ENCODE results near the gene GLB1L.

GLB1L gene

GRCh38 chr2:219245148-219245898, at the start of gene GLB1L, which contains the start of gene STK16:
GLB1L (minus strand) TSS chr2:219245444; CDS start chr2:219243573, 1,871 bp downstream.
STK16 (plus strand) TSS chr2:219245479; CDS start chr2:219246000, 521 bp downstream.
- Histone ChIP-seq H2AFZ (ENCODE audit: low read depth, low read length, severe bottlenecking) (peak within 1 kb of the TSS; percentile 93), H3K27ac (ENCODE audit: low read depth, low read length) (peak within 1 kb of the TSS; percentile 38), H3K9ac (ENCODE audit: low read length) (peak within 1 kb of the TSS; percentile 85)

DNA sequence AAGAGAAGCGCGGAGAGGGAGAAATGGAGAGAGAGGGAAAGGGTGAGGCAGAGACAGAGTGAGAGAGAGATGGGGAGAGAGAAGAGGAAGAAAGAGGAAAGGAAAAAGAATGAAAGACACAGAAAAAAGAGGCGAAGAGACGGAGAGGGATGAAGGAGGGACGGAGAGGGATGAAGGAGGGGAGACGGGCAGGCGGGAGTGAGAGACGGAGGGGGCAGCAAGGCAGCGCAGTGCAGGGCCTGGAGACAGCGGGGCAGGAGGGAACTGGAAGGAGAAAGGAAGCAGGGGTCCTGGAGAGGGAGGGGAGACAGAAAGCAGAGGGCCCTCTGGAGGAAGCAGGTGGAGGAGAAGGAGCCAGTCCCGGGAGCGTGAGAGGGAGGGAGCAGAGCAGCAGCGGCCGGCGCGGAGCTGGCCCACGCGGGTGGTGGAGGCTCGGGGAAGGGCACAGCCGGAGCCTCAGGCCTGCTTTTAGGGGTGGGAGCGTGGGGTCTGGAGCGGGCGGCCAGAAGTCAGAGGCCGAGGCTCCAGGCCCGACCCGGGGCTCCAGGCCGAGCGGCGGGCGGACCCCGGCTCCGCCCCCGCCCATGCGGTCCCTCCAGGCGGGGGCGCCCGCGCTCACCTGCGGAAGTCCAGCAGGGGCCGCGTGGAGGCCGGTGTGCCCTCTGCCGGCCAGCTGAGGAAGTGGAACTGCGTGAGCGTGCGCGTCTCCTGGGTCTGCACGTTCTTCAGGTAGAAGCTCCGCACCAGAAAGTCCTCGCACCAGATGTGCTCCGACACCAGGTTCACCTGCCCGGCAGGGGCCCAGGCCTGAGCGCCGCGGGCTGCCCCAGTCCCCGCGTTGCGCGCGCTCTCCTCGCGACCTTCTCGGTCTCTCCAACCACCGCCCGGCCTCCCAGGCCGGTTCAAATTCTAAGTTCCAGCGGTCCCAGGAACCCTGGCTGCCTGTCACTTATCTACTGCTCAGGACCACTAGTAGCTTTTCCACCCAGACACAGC, 49.4 kb upstream of the GLB1L start:
- no peaks in the 10 kb centered on the region for H4K20me1 ChIP-seq (ENCODE audit: low read depth, low read length)
- H3F3A ChIP-seq (ENCODE audit: insufficient read depth): no peaks in the 10 kb centered on the region
- H2AFZ ChIP-seq (ENCODE audit: low read depth, low read length, severe bottlenecking): peak overlapping the region; percentile 86
- peak; percentile 97 for TF ChIP-seq CTCF (IDR thresholded peaks at IDR 0.05; ENCODE audit: insufficient read depth, low read length, poor library complexity, severe bottlenecking)
- TF ChIP-seq EZH2phosphoT487 (conservative IDR thresholded peaks at IDR 0.05; ENCODE audit: low read length): no peak
- H3K4me2 ChIP-seq (ENCODE audit: low read depth, low read length, poor library complexity, severe bottlenecking): peak overlapping the region; percentile 57
- H3K27me3 ChIP-seq (ENCODE audit: low read length): no peaks in the 10 kb centered on the region
- peak overlapping the region; percentile 26 for H3K4me3 ChIP-seq (ENCODE audit: insufficient read depth, low read length, poor library complexity, severe bottlenecking)
- no peaks in the 10 kb centered on the region for H3K79me2 ChIP-seq (ENCODE audit: insufficient read depth, low read length)
- H3K9ac ChIP-seq (ENCODE audit: low read length): peak overlapping the region; percentile 54
- no peaks in the 10 kb centered on the region for H3K9me3 ChIP-seq (ENCODE audit: insufficient read depth, low read length)
- H3K9me2 ChIP-seq (replicated peaks; ENCODE audit: insufficient read depth, low read length): no peaks in the 10 kb centered on the region
- H3K36me3 ChIP-seq (ENCODE audit: low read length): no peaks in the 10 kb centered on the region
- no peak overlapping the region for H3K27ac ChIP-seq (ENCODE audit: low read depth, low read length)

More at GRCh38 chr2:219245148-219245898, at the start of gene GLB1L, which contains the start of gene STK16:
- TF ChIP-seq EZH2phosphoT487 (conservative IDR thresholded peaks at IDR 0.05; ENCODE audit: low read length): no peak
- no peak for TF ChIP-seq CTCF (IDR thresholded peaks at IDR 0.05; ENCODE audit: insufficient read depth, low read length, poor library complexity, severe bottlenecking)
- no peaks in the 10 kb centered on the region for H3K9me2 ChIP-seq (replicated peaks; ENCODE audit: insufficient read depth, low read length)
- peaks cover 3% of the 10 kb centered on the region; the same call in 1 of the 2 replicates for H3F3A ChIP-seq (ENCODE audit: insufficient read depth)
- no peaks in the 10 kb centered on the region for H3K9me3 ChIP-seq (ENCODE audit: insufficient read depth, low read length)
- peaks cover 3% of the 10 kb centered on the region; the same call in 1 of the 2 replicates for H3K79me2 ChIP-seq (ENCODE audit: insufficient read depth, low read length)
- H4K20me1 ChIP-seq (ENCODE audit: low read depth, low read length): no peaks in the 10 kb centered on the region
- H3K27me3 ChIP-seq (ENCODE audit: low read length): no peaks in the 10 kb centered on the region
- no peaks in the 10 kb centered on the region for H3K36me3 ChIP-seq (ENCODE audit: low read length)
- peak within 1 kb of the TSS; percentile 79 for H3K4me3 ChIP-seq (ENCODE audit: insufficient read depth, low read length, poor library complexity, severe bottlenecking)
- H3K4me2 ChIP-seq (ENCODE audit: low read depth, low read length, poor library complexity, severe bottlenecking): peak within 1 kb of the TSS; percentile 72

GRCh38 chr2:219293736-219294231, 48.5 kb upstream of the GLB1L start:
- H3K79me2 ChIP-seq (ENCODE audit: insufficient read depth, low read length): no peaks in the 10 kb centered on the region
- H3K27ac ChIP-seq (ENCODE audit: low read depth, low read length): no peak overlapping the region
- H3K9ac ChIP-seq (ENCODE audit: low read length): peak overlapping the region; percentile 54
- TF ChIP-seq EZH2phosphoT487 (conservative IDR thresholded peaks at IDR 0.05; ENCODE audit: low read length) (no peak), CTCF (IDR thresholded peaks at IDR 0.05; ENCODE audit: insufficient read depth, low read length, poor library complexity, severe bottlenecking) (no peak)
- no peaks in the 10 kb centered on the region for H3K27me3 ChIP-seq (ENCODE audit: low read length)
- H3K4me2 ChIP-seq (ENCODE audit: low read depth, low read length, poor library complexity, severe bottlenecking): no peak overlapping the region
- H2AFZ ChIP-seq (ENCODE audit: low read depth, low read length, severe bottlenecking): peak overlapping the region; percentile 86
- H4K20me1 ChIP-seq (ENCODE audit: low read depth, low read length): no peaks in the 10 kb centered on the region
- no peak overlapping the region for H3K4me3 ChIP-seq (ENCODE audit: insufficient read depth, low read length, poor library complexity, severe bottlenecking)
- no peaks in the 10 kb centered on the region for H3K36me3 ChIP-seq (ENCODE audit: low read length)
- no peaks in the 10 kb centered on the region for H3F3A ChIP-seq (ENCODE audit: insufficient read depth)
- no peaks in the 10 kb centered on the region for H3K9me3 ChIP-seq (ENCODE audit: insufficient read depth, low read length)
- H3K9me2 ChIP-seq (replicated peaks; ENCODE audit: insufficient read depth, low read length): no peaks in the 10 kb centered on the region
